ENCODE data around the gene NFYA.

GRCh38 chr6:41045664-41046063 lies 27.1 kb upstream of the NFYA start:
- TF ChIP-seq CTCF (IDR thresholded peaks at IDR 0.05) (no peak), POLR2A (IDR thresholded peaks at IDR 0.05) (no peak)

Data from testis (tissue), 2 donors.